ENCODE measurements around the gene CEBPE.

CEBPE gene

DNA sequence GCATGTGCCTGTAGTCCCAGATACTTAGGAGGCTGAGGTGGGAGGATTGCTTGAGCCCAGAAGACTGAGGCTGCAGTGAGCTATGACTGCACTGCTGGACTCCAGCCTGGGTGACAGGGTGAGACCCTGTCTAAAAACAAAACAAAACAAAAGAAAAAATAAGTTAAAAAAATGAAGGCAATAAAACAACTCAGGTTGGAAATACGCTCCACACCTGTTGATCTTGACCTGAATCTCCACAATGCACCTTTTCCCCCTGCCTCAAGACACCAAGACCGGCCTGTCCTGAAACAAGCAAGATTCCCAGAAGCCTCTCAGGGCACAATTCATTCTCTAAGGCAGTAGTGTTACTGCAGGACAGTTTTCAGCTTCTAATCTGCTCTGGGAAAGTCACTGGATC is 20.8 kb upstream of the CEBPE start:
- no peak overlapping the region for H3K4me3 ChIP-seq (replicated peaks in 1 of 2; ENCODE audit: low read depth in 2 of 2, low read length in 2 of 2)
- TF ChIP-seq, protein P1, sequence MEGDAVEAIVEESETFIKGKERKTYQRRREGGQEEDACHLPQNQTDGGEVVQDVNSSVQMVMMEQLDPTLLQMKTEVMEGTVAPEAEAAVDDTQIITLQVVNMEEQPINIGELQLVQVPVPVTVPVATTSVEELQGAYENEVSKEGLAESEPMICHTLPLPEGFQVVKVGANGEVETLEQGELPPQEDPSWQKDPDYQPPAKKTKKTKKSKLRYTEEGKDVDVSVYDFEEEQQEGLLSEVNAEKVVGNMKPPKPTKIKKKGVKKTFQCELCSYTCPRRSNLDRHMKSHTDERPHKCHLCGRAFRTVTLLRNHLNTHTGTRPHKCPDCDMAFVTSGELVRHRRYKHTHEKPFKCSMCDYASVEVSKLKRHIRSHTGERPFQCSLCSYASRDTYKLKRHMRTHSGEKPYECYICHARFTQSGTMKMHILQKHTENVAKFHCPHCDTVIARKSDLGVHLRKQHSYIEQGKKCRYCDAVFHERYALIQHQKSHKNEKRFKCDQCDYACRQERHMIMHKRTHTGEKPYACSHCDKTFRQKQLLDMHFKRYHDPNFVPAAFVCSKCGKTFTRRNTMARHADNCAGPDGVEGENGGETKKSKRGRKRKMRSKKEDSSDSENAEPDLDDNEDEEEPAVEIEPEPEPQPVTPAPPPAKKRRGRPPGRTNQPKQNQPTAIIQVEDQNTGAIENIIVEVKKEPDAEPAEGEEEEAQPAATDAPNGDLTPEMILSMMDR (IDR thresholded peaks at IDR 0.05; ENCODE audit: low read depth, low read length): no peak
- DNase-seq (ENCODE audit: low read depth in 2 of 2): no peak

DNA sequence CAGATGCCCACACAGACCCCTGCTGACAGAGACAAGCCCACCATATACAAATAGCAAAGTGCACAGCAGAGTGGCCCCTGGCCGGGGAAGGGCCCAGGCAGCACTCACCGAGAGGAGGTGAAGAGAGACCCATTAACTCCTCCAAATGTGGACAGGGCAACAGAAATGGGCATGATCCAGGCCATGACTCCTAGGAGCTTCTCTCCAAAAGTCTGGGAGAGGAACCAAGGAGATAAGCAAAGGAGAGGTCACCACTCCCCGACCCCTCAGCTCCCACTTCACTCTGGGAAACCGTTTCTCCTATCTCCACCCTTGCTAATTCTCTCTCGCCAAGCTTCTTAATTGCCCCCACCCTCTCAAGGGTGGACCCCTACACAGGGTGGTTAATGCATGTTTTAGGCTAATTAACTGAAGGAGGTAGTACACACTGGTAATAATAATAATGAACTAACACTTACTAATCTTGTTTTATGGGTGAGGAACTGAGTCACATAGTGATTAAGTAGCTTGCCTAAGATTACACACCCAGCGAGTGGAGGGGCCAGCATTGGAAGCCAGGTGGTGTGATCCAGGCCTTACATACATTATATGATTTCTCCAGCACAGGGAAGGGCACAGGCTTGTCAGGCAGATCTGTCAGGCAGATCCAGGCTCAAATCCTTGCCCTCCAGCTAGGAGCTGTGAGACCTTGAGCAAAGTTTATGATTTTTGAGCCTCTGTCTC is 18.9 kb upstream of the CEBPE start:
- DNase-seq (ENCODE audit: low read depth in 2 of 2): no peak
- H3K4me3 ChIP-seq (replicated peaks in 1 of 2; ENCODE audit: low read depth in 2 of 2, low read length in 2 of 2): no peak overlapping the region
- TF ChIP-seq, protein P1 (IDR thresholded peaks at IDR 0.05; ENCODE audit: low read depth, low read length): no peak

DNA sequence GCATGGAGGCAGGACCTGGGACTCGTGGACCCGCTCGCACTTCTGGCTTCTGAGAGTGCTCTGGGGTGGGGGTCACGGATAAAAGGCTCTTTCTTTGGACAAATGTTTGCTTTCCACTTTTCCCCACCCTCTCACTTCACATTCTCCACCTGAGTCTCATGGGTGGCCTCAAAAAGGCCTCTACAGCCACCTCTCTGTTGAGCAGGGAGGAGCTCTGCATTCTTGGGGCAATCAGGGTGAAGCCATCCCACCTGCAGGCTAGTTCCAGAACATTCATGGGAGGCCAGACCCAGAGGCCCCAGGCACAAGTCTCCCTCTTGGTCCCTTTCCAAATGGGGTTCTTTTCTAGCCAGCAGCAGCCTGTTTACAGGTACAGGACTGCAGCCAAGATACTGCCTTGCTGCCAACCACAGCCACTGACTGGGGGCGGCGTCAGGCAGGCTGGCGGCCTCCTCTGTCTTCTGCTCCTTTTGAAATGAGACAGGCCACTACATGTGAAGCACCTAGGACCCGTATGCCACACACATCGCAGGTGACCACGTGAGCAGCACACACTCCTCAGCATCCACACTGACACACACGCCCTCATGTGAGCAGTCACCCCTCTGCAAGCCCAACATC is 18.2 kb upstream of the CEBPE start:
- TF ChIP-seq, protein P1 (IDR thresholded peaks at IDR 0.05; ENCODE audit: low read depth, low read length): no peak
- no peak for DNase-seq (ENCODE audit: low read depth in 2 of 2)

DNA sequence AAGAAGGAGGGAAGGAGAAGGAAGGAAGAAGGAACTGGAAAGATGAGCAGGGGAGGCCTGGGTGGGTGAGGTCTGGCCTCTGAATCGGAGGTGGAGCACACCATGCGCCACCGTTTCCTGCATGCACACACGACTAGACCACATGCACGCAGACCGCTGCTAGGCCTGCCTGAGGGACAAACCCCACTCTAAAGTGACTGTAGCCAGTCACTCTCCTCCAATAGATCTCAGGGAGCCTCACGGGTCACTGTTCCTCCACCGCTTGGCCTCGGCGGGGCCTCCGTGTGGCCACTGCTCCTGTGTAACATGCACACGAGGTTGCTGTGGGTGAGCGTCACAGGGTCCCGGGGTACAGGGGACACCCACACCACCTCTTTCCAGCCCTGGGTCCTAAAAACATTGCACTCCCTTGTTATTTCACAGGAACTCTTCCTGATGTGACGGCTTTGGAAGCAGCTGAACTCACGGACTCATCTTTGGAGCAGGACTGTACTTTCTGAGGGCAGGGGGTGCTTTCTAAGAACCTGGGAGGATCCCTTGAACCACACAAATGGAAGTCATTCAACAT is 17.6 kb upstream of the CEBPE start:
- H3K4me3 ChIP-seq (replicated peaks in 1 of 2; ENCODE audit: low read depth in 2 of 2, low read length in 2 of 2): no peak overlapping the region
- DNase-seq (ENCODE audit: low read depth in 2 of 2): no peak
- TF ChIP-seq, protein P1 (IDR thresholded peaks at IDR 0.05; ENCODE audit: low read depth, low read length): no peak

More for the DNA sequence above, 18.2 kb upstream of the CEBPE start:
- H3K4me3 ChIP-seq (replicated peaks in 1 of 2; ENCODE audit: low read depth in 2 of 2, low read length in 2 of 2): no peak overlapping the region

DNA sequence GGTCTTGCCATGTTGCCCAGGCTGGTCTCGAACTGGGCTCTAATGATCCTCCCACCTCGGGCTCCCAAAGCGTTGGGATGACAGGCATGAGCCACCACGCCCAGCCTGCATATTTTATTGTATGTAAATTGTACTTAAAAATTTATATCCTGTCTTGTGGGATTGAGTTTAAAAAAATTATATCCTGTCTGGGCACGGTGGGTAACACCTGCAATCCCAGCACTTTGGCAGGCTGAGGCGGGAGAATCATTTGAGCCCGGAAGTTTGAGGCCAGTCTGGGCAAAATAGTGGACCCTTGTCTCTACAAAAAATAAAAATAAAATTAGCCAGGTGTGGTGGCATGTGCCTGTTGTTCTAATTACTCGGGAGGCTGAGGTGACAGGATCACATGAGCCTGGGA is 13.9 kb upstream of the CEBPE start:
- TF ChIP-seq, protein P1 (IDR thresholded peaks at IDR 0.05; ENCODE audit: low read depth, low read length): no peak
- no peak for DNase-seq (ENCODE audit: low read depth in 2 of 2)
- H3K4me3 ChIP-seq (replicated peaks in 1 of 2; ENCODE audit: low read depth in 2 of 2, low read length in 2 of 2): no peak overlapping the region

DNA sequence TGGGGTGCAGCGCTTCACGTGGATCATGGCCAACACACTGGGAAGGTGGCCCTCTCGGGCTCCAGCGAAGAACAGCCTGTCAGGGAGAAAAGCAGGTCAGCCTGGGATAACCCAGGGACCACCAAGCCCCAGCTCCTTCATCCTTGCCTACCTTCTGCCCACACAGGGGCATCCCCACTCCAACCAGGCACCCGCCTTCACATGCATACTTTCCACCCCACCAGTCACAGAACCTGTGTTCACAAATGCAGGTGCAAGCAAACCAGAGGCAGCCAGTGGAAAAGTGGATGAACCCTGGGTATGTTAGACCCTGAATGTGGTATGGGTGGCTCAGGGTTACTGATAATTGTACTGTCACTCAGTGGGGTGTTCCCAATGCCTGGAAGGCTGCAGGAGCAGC is 12.4 kb upstream of the CEBPE start:
- TF ChIP-seq, protein P1 (IDR thresholded peaks at IDR 0.05; ENCODE audit: low read depth, low read length): no peak
- DNase-seq (ENCODE audit: low read depth in 2 of 2): no peak
- H3K4me3 ChIP-seq (replicated peaks in 1 of 2; ENCODE audit: low read depth in 2 of 2, low read length in 2 of 2): no peak overlapping the region

Data from cardiac fibroblast (primary cell).